Ishikawa (cell line): Measurements from ENCODE around the gene TMEM79.

Source experiments
- CEBPB ChIP-seq: IDR thresholded peaks from 2 replicates; pipeline ENCODE4 v1.6.1; 2012
- CREB1 ChIP-seq: IDR thresholded peaks from 2 replicates; pipeline ENCODE4 v1.6.1; 2012; ENCODE audit warnings: low read depth
- EGR1 ChIP-seq: IDR thresholded peaks from 2 replicates; pipeline ENCODE4 v1.6.1; 2012
- EP300 ChIP-seq: IDR thresholded peaks from 2 replicates; pipeline ENCODE4 v1.6.1; 2012; ENCODE audit warnings: borderline replicate concordance
- FOXM1 ChIP-seq: IDR thresholded peaks from 2 replicates; pipeline ENCODE4 v1.6.1; 2012; ENCODE audit warnings: low read depth, borderline replicate concordance
- MAX ChIP-seq: IDR thresholded peaks from 2 replicates; pipeline ENCODE4 v1.6.1; 2012
- NFIC ChIP-seq: IDR thresholded peaks from 2 replicates; pipeline ENCODE4 v1.6.1; 2012
- RAD21 ChIP-seq: IDR thresholded peaks from 2 replicates; pipeline ENCODE4 v1.6.1; 2012; ENCODE audit warnings: low read depth
- REST ChIP-seq: IDR thresholded peaks from 2 replicates; pipeline ENCODE4 v1.6.1; 2012; ENCODE audit warnings: low read depth, mild to moderate bottlenecking
- TAF1 ChIP-seq: IDR thresholded peaks from 2 replicates; pipeline ENCODE4 v1.6.1; 2012; ENCODE audit warnings: low read depth, mild to moderate bottlenecking
- TCF12 ChIP-seq: IDR thresholded peaks from 2 replicates; pipeline ENCODE4 v1.6.1; 2012; ENCODE audit warnings: low read depth
- TEAD4 ChIP-seq: IDR thresholded peaks from 2 replicates; pipeline ENCODE4 v1.6.1; 2012
- USF1 ChIP-seq: IDR thresholded peaks from 2 replicates; pipeline ENCODE4 v1.6.1; 2012
- YY1 ChIP-seq: IDR thresholded peaks from 2 replicates; pipeline ENCODE4 v1.6.1; 2012; ENCODE audit warnings: low read depth
- ZBTB7A ChIP-seq: IDR thresholded peaks from 2 replicates; pipeline ENCODE4 v1.6.1; 2012; ENCODE audit warnings: low read depth

TMEM79 gene

GRCh38 chr1:156303241-156303640, 19.1 kb downstream of the TMEM79 start:
- no peak for TF ChIP-seq USF1
- TF ChIP-seq TEAD4 = no peak
- no peak for TF ChIP-seq EGR1

- TF ChIP-seq MAX (no peak), FOXM1 (no peak), CREB1 (no peak), REST (no peak), USF1 (no peak), CEBPB (no peak), NFIC (no peak), TAF1 (no peak), TEAD4 (no peak), YY1 (no peak), RAD21 (no peak), EP300 (no peak), ZBTB7A (no peak), EGR1 (no peak), TCF12 (no peak)
These were observed 21.1 kb downstream of the TMEM79 start for GRCh38 chr1:156305215-156305614.

- TF ChIP-seq EGR1 = no peak
- TF ChIP-seq REST = no peak
These were observed 24.0 kb downstream of the TMEM79 start for GRCh38 chr1:156308078-156308477.

- TF ChIP-seq USF1 (no peak), NFIC (no peak), ZBTB7A (no peak), CEBPB (0 out of 2 replicates have a peak, but pooled peaks have one; percentile 36)
These were observed 26.8 kb downstream of the TMEM79 start for GRCh38 chr1:156310962-156311361.

- TF ChIP-seq YY1 = no peak
- no peak for TF ChIP-seq RAD21
- TF ChIP-seq REST = no peak
- TF ChIP-seq EGR1 = no peak
- no peak for TF ChIP-seq EP300
- TF ChIP-seq NFIC = no peak
- no peak for TF ChIP-seq ZBTB7A
- TF ChIP-seq TEAD4 = no peak
- no peak for TF ChIP-seq USF1
- no peak for TF ChIP-seq MAX
These were observed 32.8 kb downstream of the TMEM79 start for GRCh38 chr1:156316909-156317308.
